CD4-positive, alpha-beta memory T cell (primary cell): Measurements from ENCODE around the gene PTPRG. TPM values are rescaled to one million over a fixed set of nuclear protein-coding genes. Genes with fewer than 3 reads are reported as not detected.

Source experiments
- CTCF ChIA-PET: fragments of 350-600 bp; sonication (Branson Sonifier 250); formaldehyde crosslinking; loops from one replicate; lab custom pipeline; 2021; ENCODE audit warnings: inconsistent platforms; ENCODE audit not compliant: partially characterized antibody; lab: Charles Lee
- POLR2A ChIA-PET: fragments of 350-600 bp; sonication (Branson Sonifier 250); formaldehyde crosslinking; loops from one replicate; lab custom pipeline; 2021; ENCODE audit not compliant: partially characterized antibody; lab: Charles Lee
- DNase-seq, 5 donors: peaks; one replicate each; pipeline versions ENCODE4 v3.0.0 to v3.0.0-alpha.2; 2020 to 2022; ENCODE audit warnings: mixed read lengths in 1 of 5
- H3K27ac ChIP-seq: one replicate; pipeline ENCODE4 v1.7.0; 2013; ENCODE audit warnings: low read depth, low read length
- H3K27me3 ChIP-seq: 2 replicates; pipeline ENCODE4 v1.7.0; 2013; ENCODE audit warnings: mild to moderate bottlenecking, low read length, moderate library complexity; ENCODE audit not compliant: insufficient read depth
- H3K36me3 ChIP-seq: 2 replicates; pipeline ENCODE4 v1.7.0; 2013; ENCODE audit warnings: mild to moderate bottlenecking, low read length, moderate library complexity; ENCODE audit not compliant: insufficient read depth
- H3K4me1 ChIP-seq: 2 replicates; pipeline ENCODE4 v1.7.0; 2013; ENCODE audit warnings: mild to moderate bottlenecking, low read length, moderate library complexity; ENCODE audit not compliant: insufficient read depth
- H3K4me3 ChIP-seq, 2 donors: one replicate each; pipeline ENCODE4 v1.7.0; 2013; ENCODE audit warnings: low read length in 2 of 2, mild to moderate bottlenecking in 1 of 2
- H3K9me3 ChIP-seq, 2 donors: one replicate each; pipeline ENCODE4 v1.7.0; 2013; ENCODE audit warnings: low read length in 2 of 2, control low read depth in 1 of 2; ENCODE audit not compliant: control insufficient read depth in 1 of 2
- H3K27ac Mint-ChIP-seq, 7 donors: one replicate each; pipeline ENCODE4 v1.8.0; 2020 to 2021; ENCODE audit warnings: mixed read lengths in 7 of 7, mild to moderate bottlenecking in 6 of 7, inconsistent platforms in 3 of 7, moderate library complexity in 3 of 7
- H3K27me3 Mint-ChIP-seq, 2 donors: one replicate each; pipeline ENCODE4 v1.8.0; 2020 to 2021; ENCODE audit warnings: mixed read lengths in 2 of 2
- H3K36me3 Mint-ChIP-seq, 2 donors: one replicate each; pipeline ENCODE4 v1.8.0; 2020 to 2021; ENCODE audit warnings: mixed read lengths in 2 of 2, inconsistent platforms in 1 of 2, mild to moderate bottlenecking in 1 of 2
- H3K4me1 Mint-ChIP-seq, 4 donors: one replicate each; pipeline ENCODE4 v1.8.0; 2020 to 2021; ENCODE audit warnings: mixed read lengths in 4 of 4, mild to moderate bottlenecking in 1 of 4
- H3K4me3 Mint-ChIP-seq, 8 donors: one replicate each; pipeline ENCODE4 v1.8.0; 2020 to 2021; ENCODE audit warnings: mixed read lengths in 8 of 8, mild to moderate bottlenecking in 7 of 8, moderate library complexity in 6 of 8, inconsistent platforms in 3 of 8
- H3K9me3 Mint-ChIP-seq, 8 donors: one replicate each; pipeline ENCODE4 v1.8.0; 2020 to 2021; ENCODE audit warnings: mixed read lengths in 8 of 8, mild to moderate bottlenecking in 5 of 8, inconsistent platforms in 3 of 8, moderate library complexity in 1 of 8
- intact Hi-C: fragments of 100-400 bp; cut with micrococcal nuclease; formaldehyde crosslinking; loops from one replicate; pipeline ENCODE4 v1.15.1; 2023
- polyA plus RNA-seq, 2 donors: library from polyadenylated mRNA; unstranded; fragments of 300-500 nt; fragmentation: Illumina TruSeq; gene quantifications; one replicate each; pipeline ENCODE4 v1.2.3, GENCODE V29; 2021
- total RNA-seq, 2 experiments: library from RNA; stranded (reverse); gene quantifications; one replicate each; pipeline ENCODE4 v1.2.3, GENCODE V29; 2021

Gene PTPRG
- total and polyA plus RNA-seq, 4 experiments from 2014 or later, result not detected

GRCh38 chr3:61820306-61820992, 259.1 kb downstream of the PTPRG start:
- no peak for DNase-seq
- Mint-ChIP-seq H3K9me3 (peaks cover 0 to 3% (median 0%) of the 10 kb centered on the region in 8 donors), H3K4me3 (no peak overlapping the region), H3K4me1 (no peaks in the 10 kb centered on the region), H3K36me3 (no peaks in the 10 kb centered on the region), H3K27ac (no peak overlapping the region), H3K27me3 (no peaks in the 10 kb centered on the region)
- peaks cover 0 to 4% of the 10 kb centered on the region in 2 donors for H3K9me3 ChIP-seq
- no peak overlapping the region for H3K4me3 ChIP-seq
- H3K36me3 ChIP-seq, result no peaks in the 10 kb centered on the region
- intact Hi-C loops, result no loop called here
- CTCF ChIA-PET, result no interaction called here
- H3K4me1 ChIP-seq, result no peaks in the 10 kb centered on the region
- POLR2A ChIA-PET, result no interaction called here
- no peaks in the 10 kb centered on the region for H3K27me3 ChIP-seq
- H3K27ac ChIP-seq, result no peak overlapping the region

DNA sequence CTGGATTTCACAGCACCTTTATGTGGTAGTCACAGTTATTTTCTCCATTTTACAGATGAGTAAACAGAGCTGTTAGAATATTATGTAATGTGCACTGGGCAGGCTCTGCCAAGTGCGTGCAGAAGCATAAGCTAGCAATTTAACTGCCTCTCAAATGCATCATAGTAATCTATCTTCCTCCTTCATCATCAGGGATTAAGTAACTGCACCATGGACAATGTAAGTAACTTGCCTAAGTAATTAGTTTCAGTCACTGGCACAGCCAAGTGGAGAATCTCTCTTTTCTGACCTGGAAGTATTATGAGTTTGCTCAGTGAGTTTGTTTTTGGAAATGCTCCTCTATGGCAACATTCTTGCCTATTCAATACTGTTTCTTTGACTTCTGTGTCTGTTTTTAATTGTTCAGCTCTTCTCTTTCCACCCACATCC, 260.5 kb downstream of the PTPRG start:
- Histone ChIP-seq H3K36me3 (no peaks in the 10 kb centered on the region), H3K9me3 (peaks cover 0 to 4% of the 10 kb centered on the region in 2 donors), H3K27ac (no peak overlapping the region), H3K27me3 (no peaks in the 10 kb centered on the region), H3K4me3 (no peak overlapping the region), H3K4me1 (no peaks in the 10 kb centered on the region)
- peaks cover 0 to 3% (median 0%) of the 10 kb centered on the region in 8 donors for H3K9me3 Mint-ChIP-seq
- H3K4me3 Mint-ChIP-seq, result no peak overlapping the region
- ChIA-PET POLR2A (no interaction called here), CTCF (no interaction called here)
- H3K27ac Mint-ChIP-seq, result no peak overlapping the region
- no peaks in the 10 kb centered on the region for H3K4me1 Mint-ChIP-seq
- no peak for DNase-seq
- H3K27me3 Mint-ChIP-seq, result no peaks in the 10 kb centered on the region
- intact Hi-C loops, result no loop called here
- H3K36me3 Mint-ChIP-seq, result no peaks in the 10 kb centered on the region

- no peak overlapping the region for H3K4me3 Mint-ChIP-seq
- CTCF ChIA-PET, result no interaction called here
- Histone ChIP-seq H3K9me3 (peaks cover 0 to 4% of the 10 kb centered on the region in 2 donors), H3K36me3 (no peaks in the 10 kb centered on the region), H3K27ac (no peak overlapping the region), H3K4me3 (no peak overlapping the region), H3K27me3 (no peaks in the 10 kb centered on the region), H3K4me1 (no peaks in the 10 kb centered on the region)
- no peaks in the 10 kb centered on the region for H3K27me3 Mint-ChIP-seq
- H3K27ac Mint-ChIP-seq, result no peak overlapping the region
- no peak for DNase-seq
- POLR2A ChIA-PET, result no interaction called here
- peaks cover 0 to 3% (median 0%) of the 10 kb centered on the region in 8 donors for H3K9me3 Mint-ChIP-seq
- H3K36me3 Mint-ChIP-seq, result no peaks in the 10 kb centered on the region
- H3K4me1 Mint-ChIP-seq, result no peaks in the 10 kb centered on the region
- intact Hi-C loops, result no loop called here
These were observed 261.2 kb downstream of the PTPRG start for GRCh38 chr3:61822588-61822987.

DNA sequence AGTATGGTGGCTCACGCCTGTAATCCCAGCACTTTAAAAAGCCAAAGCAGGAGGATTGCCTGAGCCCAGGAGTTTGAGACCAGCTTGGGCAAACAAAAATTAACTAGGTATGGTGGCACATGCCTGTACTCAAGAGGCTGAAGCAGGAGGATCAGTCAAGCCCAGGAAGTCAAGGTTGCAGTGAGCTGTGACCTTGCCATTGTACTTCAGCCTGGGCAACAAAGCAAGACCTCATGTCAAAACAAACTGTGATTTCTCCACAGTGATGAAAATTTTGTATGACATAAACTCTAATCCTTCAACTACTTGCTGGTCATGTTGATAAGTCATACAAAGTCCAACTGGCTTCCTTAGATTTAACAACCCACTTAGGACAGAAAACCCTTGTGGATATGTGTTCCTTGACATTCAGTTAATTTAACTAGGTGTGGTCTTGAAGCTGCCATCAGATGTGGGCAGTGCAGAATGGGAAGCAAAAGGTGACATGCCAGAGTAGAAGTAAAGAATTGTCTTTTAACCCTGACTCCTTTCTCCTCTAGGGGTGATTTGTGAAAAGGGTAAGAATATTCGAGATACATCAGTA, 263.3 kb downstream of the PTPRG start:
- Histone ChIP-seq H3K4me3 (no peak overlapping the region), H3K36me3 (no peaks in the 10 kb centered on the region), H3K4me1 (no peaks in the 10 kb centered on the region), H3K9me3 (peaks cover 0 to 4% of the 10 kb centered on the region in 2 donors), H3K27ac (no peak overlapping the region), H3K27me3 (no peaks in the 10 kb centered on the region)
- DNase-seq, result no peak
- H3K9me3 Mint-ChIP-seq, result peaks cover 0 to 6% (median under 1%) of the 10 kb centered on the region in 8 donors
- no peaks in the 10 kb centered on the region for H3K27me3 Mint-ChIP-seq
- no peak overlapping the region for H3K4me3 Mint-ChIP-seq
- H3K36me3 Mint-ChIP-seq, result no peaks in the 10 kb centered on the region
- ChIA-PET POLR2A (no interaction called here), CTCF (no interaction called here)
- H3K27ac Mint-ChIP-seq, result no peak overlapping the region
- no peaks in the 10 kb centered on the region for H3K4me1 Mint-ChIP-seq
- intact Hi-C loops, result no loop called here

- DNase-seq, result no peak
- H3K36me3 Mint-ChIP-seq, result no peaks in the 10 kb centered on the region
- POLR2A ChIA-PET, result no interaction called here
- H3K27ac Mint-ChIP-seq, result no peak overlapping the region
- peaks cover 0 to 6% (median 0%) of the 10 kb centered on the region in 8 donors for H3K9me3 Mint-ChIP-seq
- H3K27me3 ChIP-seq, result no peaks in the 10 kb centered on the region
- intact Hi-C loops, result no loop called here
- no peak overlapping the region for H3K4me3 Mint-ChIP-seq
- H3K27me3 Mint-ChIP-seq, result no peaks in the 10 kb centered on the region
- no peaks in the 10 kb centered on the region for H3K4me1 ChIP-seq
- no peaks in the 10 kb centered on the region for H3K9me3 ChIP-seq
- no peaks in the 10 kb centered on the region for H3K4me1 Mint-ChIP-seq
- no peaks in the 10 kb centered on the region for H3K36me3 ChIP-seq
- CTCF ChIA-PET, result no interaction called here
- no peak overlapping the region for H3K27ac ChIP-seq
- no peak overlapping the region for H3K4me3 ChIP-seq
These were observed 264.8 kb downstream of the PTPRG start for GRCh38 chr3:61826161-61826560.

DNA sequence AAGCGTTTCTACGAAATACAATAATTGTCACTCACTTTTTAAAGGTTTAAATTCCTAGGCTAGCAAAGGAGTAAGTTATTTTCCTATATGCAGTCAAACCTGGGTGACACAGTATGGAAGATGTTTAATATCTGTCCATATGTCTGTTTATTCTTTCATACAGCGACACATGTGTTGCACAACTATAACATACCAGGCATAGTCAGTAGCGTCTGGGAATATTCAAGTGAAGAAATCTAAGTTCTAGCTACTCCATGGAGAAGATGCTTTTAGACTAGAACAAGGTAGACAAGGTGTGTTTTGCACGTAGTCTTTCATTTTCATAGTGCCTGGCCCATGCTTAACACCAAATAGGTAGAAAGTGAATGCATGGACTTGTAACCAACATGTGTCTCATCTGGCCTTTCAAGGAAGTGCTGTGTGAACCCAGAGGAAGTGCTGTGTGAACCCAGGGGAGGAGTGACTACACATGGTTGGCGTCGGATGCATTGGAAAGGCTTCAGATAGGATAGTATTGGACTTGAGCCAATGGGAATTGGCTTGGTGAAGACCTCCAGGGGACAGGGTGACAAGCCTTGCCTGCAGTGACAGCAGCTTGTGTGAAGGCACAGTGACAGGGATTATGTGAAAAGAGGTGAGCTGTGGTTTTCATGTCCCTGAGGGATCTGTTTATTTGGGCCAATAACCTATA, 267.0 kb downstream of the PTPRG start:
- Mint-ChIP-seq H3K9me3 (peaks cover 0 to 6% (median 0%) of the 10 kb centered on the region in 8 donors), H3K27ac (no peak overlapping the region), H3K4me3 (no peak overlapping the region), H3K36me3 (no peaks in the 10 kb centered on the region), H3K27me3 (no peaks in the 10 kb centered on the region), H3K4me1 (no peaks in the 10 kb centered on the region)
- intact Hi-C loops, result no loop called here
- Histone ChIP-seq H3K27ac (no peak overlapping the region), H3K4me1 (no peaks in the 10 kb centered on the region), H3K36me3 (no peaks in the 10 kb centered on the region), H3K27me3 (no peaks in the 10 kb centered on the region), H3K4me3 (no peak overlapping the region), H3K9me3 (no peaks in the 10 kb centered on the region)
- ChIA-PET POLR2A (no interaction called here), CTCF (no interaction called here)
- DNase-seq, result no peak

GRCh38 chr3:61828880-61829721, 267.7 kb downstream of the PTPRG start:
- no peak overlapping the region for H3K4me3 Mint-ChIP-seq
- no peaks in the 10 kb centered on the region for H3K27me3 Mint-ChIP-seq
- H3K9me3 Mint-ChIP-seq, result peaks cover 0 to 6% (median 0%) of the 10 kb centered on the region in 8 donors
- H3K4me1 Mint-ChIP-seq, result no peaks in the 10 kb centered on the region
- Histone ChIP-seq H3K27ac (no peak overlapping the region), H3K4me3 (no peak overlapping the region), H3K36me3 (no peaks in the 10 kb centered on the region), H3K9me3 (no peaks in the 10 kb centered on the region), H3K4me1 (no peaks in the 10 kb centered on the region), H3K27me3 (no peaks in the 10 kb centered on the region)
- intact Hi-C loops, result no loop called here
- H3K36me3 Mint-ChIP-seq, result no peaks in the 10 kb centered on the region
- POLR2A ChIA-PET, result no interaction called here
- CTCF ChIA-PET, result no interaction called here
- DNase-seq, result no peak
- H3K27ac Mint-ChIP-seq, result no peak overlapping the region
